Activated CD8-positive, alpha-beta T cell treated with anti-CD3 and anti-CD28 coated beads, Interleukin-2, amount 10 ng/mL, durations not matched to agents 7 days and 5 days (primary cell): ENCODE data around the gene ALG8. TPM values are rescaled to one million over a fixed set of nuclear protein-coding genes. Genes with fewer than 3 reads are reported as not detected.

Source experiments
- ATAC-seq: fragments of 150-1000 bp; cut with Tn5 transposase; one replicate; pipeline ENCODE4 v1.10.0; 2021; ENCODE audit warnings: moderate library complexity
- CTCF ChIA-PET: fragments of 350-600 bp; sonication (Branson Sonifier 250); formaldehyde crosslinking; loops from one replicate; lab custom pipeline; 2021; ENCODE audit warnings: antibody characterized with exemption; lab: Charles Lee
- POLR2A ChIA-PET: fragments of 350-600 bp; sonication (Branson Sonifier 250); formaldehyde crosslinking; loops from one replicate; lab custom pipeline; 2021; ENCODE audit warnings: antibody characterized with exemption; lab: Charles Lee
- DNase-seq: peaks from one replicate; pipeline ENCODE4 v3.0.0-alpha.2; 2020
- H3K27ac Mint-ChIP-seq: one replicate; pipeline ENCODE4 v1.8.0; 2021; ENCODE audit warnings: mild to moderate bottlenecking, mixed read lengths
- H3K27me3 Mint-ChIP-seq: one replicate; pipeline ENCODE4 v1.8.0; 2021; ENCODE audit warnings: low read depth, mixed read lengths
- H3K36me3 Mint-ChIP-seq: one replicate; pipeline ENCODE4 v1.8.0; 2021; ENCODE audit warnings: low read depth, mixed read lengths
- H3K4me1 Mint-ChIP-seq: one replicate; pipeline ENCODE4 v1.8.0; 2021; ENCODE audit warnings: low read depth, mixed read lengths
- H3K4me3 Mint-ChIP-seq: one replicate; pipeline ENCODE4 v1.8.0; 2021; ENCODE audit warnings: mild to moderate bottlenecking, mixed read lengths
- H3K9me3 Mint-ChIP-seq: one replicate; pipeline ENCODE4 v1.8.0; 2022; ENCODE audit warnings: mixed read lengths; ENCODE audit not compliant: insufficient read depth
- total RNA-seq, 2 experiments: library from RNA; stranded (reverse); gene quantifications; one replicate each; pipeline ENCODE4 v1.2.3, GENCODE V29; 2021

ALG8 gene
- total RNA-seq, 2 experiments from 2014 or later: 49.9 to 51.7 TPM

DNA sequence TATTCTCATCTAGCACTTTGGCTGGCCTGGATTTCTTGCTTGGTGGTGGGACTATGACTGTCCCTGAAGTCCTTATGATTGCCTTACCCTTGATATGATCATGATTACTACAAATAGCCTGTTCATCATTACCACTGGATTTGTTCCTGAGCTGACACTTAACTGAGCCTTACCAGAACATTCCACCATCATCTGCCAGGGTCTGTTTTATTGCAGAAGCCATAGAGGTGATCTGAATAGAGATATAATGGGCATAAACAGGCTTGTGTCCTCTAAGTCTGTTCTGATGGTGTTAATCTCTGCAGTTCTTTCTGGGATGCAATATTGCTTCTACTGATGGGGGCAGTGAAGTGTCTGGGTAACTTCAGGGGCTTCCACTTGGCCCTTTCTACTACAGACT, 12.4 kb upstream of the ALG8 start:
- no peak for ATAC-seq
- Mint-ChIP-seq H3K9me3 (no peaks in the 10 kb centered on the region), H3K4me1 (no peaks in the 10 kb centered on the region), H3K4me3 (no peak overlapping the region), H3K27ac (no peak overlapping the region), H3K27me3 (no peaks in the 10 kb centered on the region), H3K36me3 (peaks cover 1% of the 10 kb centered on the region)
- no peak for DNase-seq
- CTCF ChIA-PET: no interaction called here
- POLR2A ChIA-PET: no interaction called here

DNA sequence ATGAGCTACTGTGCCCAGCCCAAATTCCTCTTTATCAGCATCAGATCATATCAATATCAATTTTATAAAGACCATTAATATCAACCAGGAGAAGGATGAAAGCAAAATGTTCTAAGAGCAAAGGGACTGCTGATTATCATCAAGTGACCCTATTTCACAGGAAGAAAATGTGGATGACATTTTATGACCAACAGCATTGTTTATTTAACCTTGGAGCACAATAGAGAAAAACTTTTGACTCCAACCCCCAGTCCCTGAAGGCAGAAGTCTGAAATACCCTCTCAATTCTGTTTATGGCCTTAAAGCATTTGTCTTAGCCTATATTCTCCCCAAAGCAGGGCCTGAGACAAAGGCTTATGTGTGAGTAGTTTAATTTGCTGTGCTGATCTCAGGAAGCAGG, 11.3 kb upstream of the ALG8 start:
- H3K4me3 Mint-ChIP-seq: no peak overlapping the region
- H3K27ac Mint-ChIP-seq: no peak overlapping the region
- DNase-seq (no peak), ATAC-seq (no peak)
- no peaks in the 10 kb centered on the region for H3K9me3 Mint-ChIP-seq
- peaks cover 1% of the 10 kb centered on the region for H3K36me3 Mint-ChIP-seq
- no peaks in the 10 kb centered on the region for H3K4me1 Mint-ChIP-seq
- CTCF ChIA-PET: no interaction called here
- POLR2A ChIA-PET: no interaction called here
- no peaks in the 10 kb centered on the region for H3K27me3 Mint-ChIP-seq

DNA sequence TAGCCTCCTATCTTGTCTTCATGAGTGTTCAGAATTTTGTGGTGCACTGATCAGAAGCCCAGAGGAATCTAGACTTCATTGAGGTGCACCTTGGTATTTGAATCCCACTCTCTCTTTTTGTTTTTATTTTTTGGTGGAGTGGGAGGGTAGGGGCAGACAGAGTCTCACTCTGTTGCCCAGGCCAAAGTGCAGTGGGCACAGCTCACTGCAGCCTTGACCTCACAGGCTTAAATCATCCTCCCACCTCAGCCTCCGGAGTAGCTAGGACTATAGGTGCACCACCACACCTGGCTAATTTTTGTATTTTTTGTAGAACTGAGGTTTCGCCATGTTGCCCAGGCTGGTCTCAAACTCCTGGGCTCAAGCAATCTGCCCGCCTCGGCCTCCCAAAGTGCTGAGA, 10.9 kb upstream of the ALG8 start:
- no peak overlapping the region for H3K27ac Mint-ChIP-seq
- DNase-seq (no peak), ATAC-seq (no peak)
- POLR2A ChIA-PET: no interaction called here
- H3K9me3 Mint-ChIP-seq: no peaks in the 10 kb centered on the region
- H3K4me3 Mint-ChIP-seq: no peak overlapping the region
- H3K4me1 Mint-ChIP-seq: no peaks in the 10 kb centered on the region
- no peaks in the 10 kb centered on the region for H3K27me3 Mint-ChIP-seq
- CTCF ChIA-PET: interaction anchor here (1.3 kb wide), 1 partner anchor 11 kb away, joined by 4 read pairs; the partner anchor contains the start of gene ALG8
- peaks cover 1% of the 10 kb centered on the region for H3K36me3 Mint-ChIP-seq

DNA sequence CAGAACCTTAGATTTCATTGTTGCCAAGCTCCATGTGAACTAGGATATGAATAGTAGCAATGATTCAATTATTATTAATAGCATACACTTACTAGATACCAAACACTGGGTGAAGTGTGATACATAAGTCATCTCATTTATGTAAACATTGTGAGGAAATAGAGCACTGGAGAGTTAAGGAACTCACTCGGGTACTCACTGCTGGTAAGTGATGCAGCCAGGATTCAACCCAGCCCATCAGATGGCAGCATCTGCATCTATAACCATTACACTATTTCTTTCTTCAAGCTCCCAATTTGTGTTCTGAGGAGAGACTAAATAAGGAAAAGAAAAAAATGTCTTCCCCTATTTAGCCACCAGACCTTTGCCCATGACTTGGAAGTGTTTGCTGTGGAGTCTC, 10.2 kb upstream of the ALG8 start:
- no peaks in the 10 kb centered on the region for H3K27me3 Mint-ChIP-seq
- no peaks in the 10 kb centered on the region for H3K9me3 Mint-ChIP-seq
- H3K4me1 Mint-ChIP-seq: no peaks in the 10 kb centered on the region
- ChIA-PET CTCF (interaction anchor here (0.7 to 2.5 kb wide), 3 partner anchors 10 to 415 kb away, joined by 3 to 12 read pairs (median 4); partner anchors contain the start of gene ALG8), POLR2A (interaction anchor here (2.3 kb wide), 1 partner anchor 10 kb away, joined by 5 read pairs; the partner anchor contains the start of gene ALG8)
- no peak overlapping the region for H3K4me3 Mint-ChIP-seq
- H3K27ac Mint-ChIP-seq: no peak overlapping the region
- DNase-seq: no peak
- H3K36me3 Mint-ChIP-seq: peaks cover 1% of the 10 kb centered on the region
- no peak for ATAC-seq

DNA sequence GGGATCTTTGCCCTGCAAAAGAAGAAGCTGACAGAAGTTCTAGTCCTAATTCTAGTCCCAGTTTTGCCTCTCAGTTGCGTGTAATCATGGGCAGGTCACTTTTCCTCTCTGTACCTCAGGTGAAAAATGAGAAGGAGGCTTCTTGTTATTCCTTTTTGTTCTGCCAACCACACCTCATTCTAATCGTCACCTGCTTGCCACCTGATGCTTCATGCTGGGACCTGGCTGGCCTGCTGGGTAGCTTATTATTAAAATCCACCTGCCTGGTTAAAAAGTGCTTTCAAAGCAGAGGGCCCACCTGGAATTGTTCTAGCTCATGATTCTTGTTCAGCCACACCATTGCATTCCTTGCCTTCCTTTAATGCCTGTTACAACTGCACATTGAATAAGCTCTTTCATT, 8.4 kb upstream of the ALG8 start:
- POLR2A ChIA-PET: interaction anchor here (2.3 kb wide), 1 partner anchor 8 kb away, joined by 5 read pairs; the partner anchor contains the start of gene ALG8
- Mint-ChIP-seq H3K4me3 (no peak overlapping the region), H3K27me3 (no peaks in the 10 kb centered on the region), H3K9me3 (no peaks in the 10 kb centered on the region), H3K36me3 (peaks cover 10% of the 10 kb centered on the region), H3K27ac (no peak overlapping the region), H3K4me1 (no peaks in the 10 kb centered on the region)
- ATAC-seq: no peak
- CTCF ChIA-PET: interaction anchor here (0.6 to 2.5 kb wide), 4 partner anchors 268 to 417 kb away, joined by 3 to 12 read pairs (median 3); no protein-coding TSS in a partner anchor
- DNase-seq: no peak

DNA sequence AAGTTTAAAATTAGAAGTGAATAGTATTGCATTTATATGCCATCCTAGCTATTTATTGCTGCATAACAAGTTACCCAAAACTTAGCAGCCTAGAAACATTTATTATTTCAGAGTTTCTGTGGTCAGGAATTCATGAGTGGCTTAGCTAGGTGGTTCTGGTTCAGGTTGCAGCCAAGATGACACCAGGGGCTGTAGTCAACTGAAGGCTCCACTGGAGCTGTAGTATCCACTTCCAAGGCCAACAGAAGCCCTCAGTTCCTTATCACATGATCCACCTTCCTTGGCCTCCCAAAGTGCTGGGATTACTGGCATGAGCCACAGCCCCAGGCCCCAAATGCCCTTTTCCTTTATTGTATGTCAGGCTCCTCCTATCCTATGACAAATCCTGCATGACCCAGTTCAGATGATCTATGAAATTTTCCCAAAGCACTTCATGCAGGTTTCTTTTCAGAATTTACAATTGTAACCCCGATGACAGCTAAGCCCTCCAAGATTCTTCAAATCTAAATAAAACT, 6.1 kb upstream of the ALG8 start:
- H3K4me3 Mint-ChIP-seq: no peak overlapping the region
- CTCF ChIA-PET: interaction anchor here (2.4 kb wide), 1 partner anchor 419 kb away, joined by 7 read pairs; no protein-coding TSS in a partner anchor
- DNase-seq: no peak

DNA sequence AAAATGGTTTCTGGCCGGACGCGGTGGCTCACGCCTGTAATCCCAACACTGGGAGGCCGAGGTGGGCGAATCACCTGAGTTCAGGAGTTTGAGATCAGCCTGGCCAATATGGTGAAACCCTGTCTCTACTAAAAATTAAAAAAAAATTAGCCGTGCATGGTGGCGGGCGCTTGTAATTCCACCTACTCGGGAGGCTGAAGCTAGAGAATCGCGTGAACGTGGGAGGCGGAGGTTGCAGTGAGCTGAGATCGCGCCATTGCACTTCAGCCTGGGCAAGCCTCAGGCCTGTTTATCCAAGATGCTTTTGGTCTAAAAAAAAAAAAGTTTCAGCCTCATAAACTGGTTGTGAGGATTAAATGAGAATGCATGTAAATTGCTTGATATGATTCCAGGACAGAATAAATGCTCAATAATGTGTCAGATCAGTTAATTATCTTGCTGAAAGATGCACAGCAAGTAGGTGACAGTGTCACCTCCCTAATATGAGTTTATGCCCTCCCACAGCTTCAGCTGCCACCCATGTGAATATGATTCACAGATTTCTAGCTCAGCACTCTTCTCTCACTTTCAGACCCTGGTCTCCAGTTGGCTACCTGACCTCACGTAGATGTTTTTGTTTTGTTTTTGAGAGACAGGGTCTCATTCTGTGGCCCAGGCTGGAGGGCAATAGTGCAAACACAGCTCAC, 1.1 kb upstream of the ALG8 start:
- ATAC-seq (no peak), DNase-seq (no peak)
- Mint-ChIP-seq H3K9me3 (no peaks in the 10 kb centered on the region), H3K36me3 (peaks cover 47% of the 10 kb centered on the region), H3K4me3 (peak overlapping the region; percentile 60), H3K27me3 (no peaks in the 10 kb centered on the region), H3K4me1 (peaks cover 44% of the 10 kb centered on the region), H3K27ac (peak overlapping the region; percentile 22)
- ChIA-PET CTCF (interaction anchor here (0.8 to 3.9 kb wide), 5 partner anchors 10 to 425 kb away, joined by 3 to 26 read pairs (median 4); no protein-coding TSS in a partner anchor), POLR2A (interaction anchor here (1.1 to 1.7 kb wide), 5 partner anchors 53 to 145 kb away, joined by 3 to 18 read pairs (median 5); partner anchors contain the start of genes INTS4 and NDUFC2)

More for the DNA sequence above, 6.1 kb upstream of the ALG8 start:
- peaks cover 8% of the 10 kb centered on the region for H3K4me1 Mint-ChIP-seq
- no peak overlapping the region for H3K27ac Mint-ChIP-seq
- ATAC-seq: no peak
- no peaks in the 10 kb centered on the region for H3K9me3 Mint-ChIP-seq
- no peaks in the 10 kb centered on the region for H3K27me3 Mint-ChIP-seq
- POLR2A ChIA-PET: interaction anchor here (1.1 kb wide), 1 partner anchor 9 kb away, joined by 6 read pairs; no protein-coding TSS in a partner anchor
- H3K36me3 Mint-ChIP-seq: peaks cover 18% of the 10 kb centered on the region

DNA sequence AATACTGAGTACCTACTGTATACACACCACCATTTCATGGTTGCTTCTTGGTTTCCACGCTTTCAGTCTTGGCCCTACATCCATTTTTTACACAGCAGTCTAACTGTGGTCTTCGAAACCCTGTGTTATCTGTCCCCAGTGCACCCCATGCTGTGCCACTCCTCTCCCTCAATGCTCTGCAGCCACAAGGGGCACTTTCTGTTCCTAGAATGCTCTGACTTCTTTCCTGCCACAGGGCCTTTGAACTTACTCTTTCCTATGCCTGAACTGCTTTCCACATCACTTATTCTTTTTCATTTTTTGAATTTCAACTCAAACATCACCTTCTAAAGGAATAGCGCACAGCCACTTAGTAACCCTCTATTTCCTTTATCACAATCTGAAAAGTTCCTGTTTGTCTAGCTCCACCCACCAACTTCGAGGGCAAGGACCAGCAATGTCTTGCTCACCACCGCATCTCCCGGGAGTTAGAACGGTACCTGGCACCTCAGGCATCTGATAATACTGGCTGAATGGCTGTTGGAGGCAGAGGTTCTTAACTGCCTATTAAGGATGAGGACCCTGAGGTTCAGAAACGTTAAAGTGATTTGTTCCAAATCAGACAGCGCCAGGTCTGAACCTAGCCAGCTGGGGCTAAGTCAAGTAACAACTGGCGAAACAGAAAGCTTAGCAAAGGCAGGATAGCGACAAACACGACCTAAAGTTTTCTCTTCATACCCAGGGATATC, 568 bp downstream of the ALG8 start:
- ChIA-PET POLR2A (interaction anchor here (0.6 to 1.7 kb wide), 20 partner anchors 9 to 436 kb away, joined by 3 to 18 read pairs (median 4); partner anchors contain the start of genes INTS4, KCTD21, NARS2 and NDUFC2), CTCF (interaction anchor here (0.8 to 3.9 kb wide), 11 partner anchors 9 to 427 kb away, joined by 3 to 26 read pairs (median 4); partner anchors contain the start of genes GAB2, INTS4, KCTD21 and USP35)
- Mint-ChIP-seq H3K27me3 (no peaks in the 10 kb centered on the region), H3K4me1 (peaks cover 44% of the 10 kb centered on the region), H3K36me3 (peaks cover 58% of the 10 kb centered on the region), H3K4me3 (peak overlapping the region; percentile 80), H3K9me3 (no peaks in the 10 kb centered on the region), H3K27ac (peak overlapping the region; percentile 93)
- ATAC-seq: peak; percentile 59
- peak; percentile 62 for DNase-seq

DNA sequence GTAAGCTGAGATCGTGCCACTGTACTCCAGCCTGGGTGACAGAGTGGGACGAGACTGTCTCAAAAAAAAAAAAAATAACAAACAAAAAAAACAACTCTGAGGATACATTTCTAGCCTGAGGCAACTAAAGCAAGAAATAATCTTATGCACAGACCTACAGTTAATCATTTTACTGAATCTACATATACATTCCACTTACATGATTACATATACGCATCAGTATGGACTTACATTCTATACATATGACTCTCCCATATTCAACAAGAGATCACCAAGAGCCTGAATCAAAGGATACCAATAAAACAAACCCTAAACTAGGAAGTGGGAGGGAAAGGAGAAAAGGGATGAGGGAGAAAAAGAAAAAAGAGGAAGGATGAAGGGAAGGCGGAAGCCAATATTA, 1.1 kb downstream of the ALG8 start:
- Mint-ChIP-seq H3K4me1 (peaks cover 44% of the 10 kb centered on the region), H3K27me3 (no peaks in the 10 kb centered on the region), H3K27ac (peak overlapping the region; percentile 93), H3K4me3 (peak overlapping the region; percentile 80), H3K36me3 (peaks cover 57% of the 10 kb centered on the region), H3K9me3 (no peaks in the 10 kb centered on the region)
- ATAC-seq: no peak
- no peak for DNase-seq
- ChIA-PET CTCF (interaction anchor here (0.8 to 3.9 kb wide), 3 partner anchors 51 to 427 kb away, joined by 3 to 26 read pairs (median 12); partner anchors contain the start of genes KCTD21 and USP35), POLR2A (interaction anchor here (0.6 to 1.7 kb wide), 7 partner anchors 45 to 436 kb away, joined by 3 to 7 read pairs (median 3); partner anchors contain the start of genes KCTD21 and NARS2)

DNA sequence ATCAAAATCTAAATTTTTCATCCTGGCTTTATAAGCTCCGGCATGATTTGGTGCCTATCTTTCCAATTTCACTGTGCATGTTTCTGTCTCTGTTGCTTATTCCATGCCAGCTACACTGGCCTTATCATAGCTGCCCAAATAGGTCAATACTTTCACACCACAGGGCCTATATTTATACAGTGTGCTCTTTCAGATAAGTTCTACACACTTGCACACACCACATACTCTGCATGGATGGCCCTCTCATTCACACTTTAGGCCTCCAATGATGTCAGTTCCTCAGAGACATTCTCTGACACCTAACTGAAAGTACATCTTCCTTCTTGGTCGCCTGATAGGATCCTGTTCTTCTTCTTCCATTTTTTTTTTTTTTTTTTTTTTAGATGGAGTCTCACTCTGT, 7.0 kb downstream of the ALG8 start:
- ChIA-PET CTCF (interaction anchor here (2.2 kb wide), 1 partner anchor 87 kb away, joined by 9 read pairs; no protein-coding TSS in a partner anchor), POLR2A (no interaction called here)
- DNase-seq: no peak
- Mint-ChIP-seq H3K36me3 (peaks cover 31% of the 10 kb centered on the region), H3K27me3 (no peaks in the 10 kb centered on the region), H3K27ac (no peak overlapping the region), H3K9me3 (no peaks in the 10 kb centered on the region), H3K4me3 (no peak overlapping the region), H3K4me1 (peaks cover 11% of the 10 kb centered on the region)
- no peak for ATAC-seq

DNA sequence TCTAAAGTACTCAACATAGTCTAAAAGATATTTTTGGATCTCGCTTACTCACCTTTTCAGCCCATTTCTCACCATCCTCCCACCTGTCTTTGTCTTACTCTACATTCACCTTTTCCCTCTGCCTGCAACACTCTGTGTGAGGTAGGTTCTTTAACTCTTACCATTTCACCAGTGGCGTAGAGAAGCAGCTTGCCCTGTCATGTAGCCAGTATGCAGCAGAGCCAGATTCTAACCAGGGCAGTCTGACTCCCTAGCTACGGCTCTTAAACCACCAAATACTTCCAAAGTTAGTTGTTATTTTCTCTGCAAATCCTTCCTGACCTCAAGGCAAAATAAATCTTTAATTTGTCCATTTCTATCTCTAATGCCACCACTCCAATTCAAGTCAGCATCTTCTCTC, 7.5 kb downstream of the ALG8 start:
- H3K9me3 Mint-ChIP-seq: no peaks in the 10 kb centered on the region
- no peak overlapping the region for H3K4me3 Mint-ChIP-seq
- peaks cover 26% of the 10 kb centered on the region for H3K36me3 Mint-ChIP-seq
- H3K27me3 Mint-ChIP-seq: no peaks in the 10 kb centered on the region
- peaks cover 6% of the 10 kb centered on the region for H3K4me1 Mint-ChIP-seq
- POLR2A ChIA-PET: no interaction called here
- CTCF ChIA-PET: interaction anchor here (2.2 kb wide), 1 partner anchor 86 kb away, joined by 9 read pairs; no protein-coding TSS in a partner anchor
- ATAC-seq (no peak), DNase-seq (no peak)
- H3K27ac Mint-ChIP-seq: no peak overlapping the region
